Measurements from ENCODE around the gene GARIN5A. TPM values are rescaled to one million over a fixed set of nuclear protein-coding genes. Genes with fewer than 3 reads are reported as not detected.

The GARIN5A gene
- total and polyA plus RNA-seq, 2 experiments from 2014 or later, result 13.3 to 25.0 TPM

- no peak for TF ChIP-seq CTCF (conservative IDR thresholded peaks at IDR 0.05; ENCODE audit: low read depth in 2 of 2)
- no peak for TF ChIP-seq REST (IDR thresholded peaks at IDR 0.05; ENCODE audit: unreplicated experiment)
Observed at GRCh38 chr19:50455992-50456391, 20.7 kb downstream of the GARIN5A start (continued).

- Mint-ChIP-seq H3K27ac (no peak overlapping the region), H3K27me3 (ENCODE audit: insufficient read depth, low read depth, poor library complexity) (peaks cover 6% of the 10 kb centered on the region), H3K4me1 (no peaks in the 10 kb centered on the region), H3K36me3 (ENCODE audit: low read depth) (peaks cover 54% of the 10 kb centered on the region), H3K9me3 (peaks cover 96% of the 10 kb centered on the region), H3K4me3 (no peak overlapping the region)
- H2AFZ ChIP-seq, result no peak overlapping the region
- peaks cover 6% of the 10 kb centered on the region; the same call in 1 of the 2 replicates for H3K4me1 ChIP-seq (ENCODE audit: insufficient read depth)
- no peaks in the 10 kb centered on the region for H3K79me2 ChIP-seq (replicated peaks; ENCODE audit: insufficient read depth)
- no peak overlapping the region for H3K27ac ChIP-seq (ENCODE audit: low read depth)
- 0 out of 2 replicates have a peak, but pooled peaks cover 3% of the 10 kb centered on the region for H3K9me2 ChIP-seq (ENCODE audit: insufficient read depth)
- DNase-seq (ENCODE audit: low spot score) (no peak), ATAC-seq (no peak)
- H4K20me1 ChIP-seq (replicated peaks; ENCODE audit: insufficient read depth), result no peaks in the 10 kb centered on the region
- TF ChIP-seq EZH2phosphoT487 (IDR thresholded peaks at IDR 0.05; ENCODE audit: unreplicated experiment) (no peak), ETS1 (IDR thresholded peaks at IDR 0.05) (no peak), CREB1 (CRISPR knock-in tag; IDR thresholded peaks at IDR 0.05; ENCODE audit: low read depth) (no peak), JUNB (IDR thresholded peaks at IDR 0.05; ENCODE audit: unreplicated experiment) (no peak), ZNF114 (CRISPR knock-in tag; IDR thresholded peaks at IDR 0.05) (no peak), POLR2AphosphoS5 (IDR thresholded peaks at IDR 0.05; ENCODE audit: low read depth) (no peak), NANOG (IDR thresholded peaks at IDR 0.05; ENCODE audit: borderline replicate concordance) (no peak), REST (IDR thresholded peaks at IDR 0.05; ENCODE audit: unreplicated experiment) (no peak), ZNF331 (CRISPR knock-in tag; IDR thresholded peaks at IDR 0.05; ENCODE audit: low read depth) (no peak)
- H3F3A ChIP-seq (replicated peaks; ENCODE audit: low read depth), result no peaks in the 10 kb centered on the region
- no peak overlapping the region for H3K4me2 ChIP-seq
- H3K27me3 ChIP-seq (ENCODE audit: insufficient read depth), result no peaks in the 10 kb centered on the region
- no peak overlapping the region for H3K4me3 ChIP-seq
- H3K36me3 ChIP-seq (ENCODE audit: insufficient read depth), result no peaks in the 10 kb centered on the region
Observed at GRCh38 chr19:50453243-50453642, 23.4 kb downstream of the GARIN5A start.
